Gastrocnemius medialis (tissue), 4 donors: Measurements from ENCODE around the gene SIL1.

Experiments used
- POLR2A ChIP-seq, 2 donors: fragments of 450-650 bp; IDR thresholded peaks; one replicate each; pipeline ENCODE4 v1.6.1; 2017; ENCODE audit warnings: antibody characterized with exemption in 2 of 2, mild to moderate bottlenecking in 2 of 2, moderate library complexity in 2 of 2
- TF ChIP-seq, protein P1 (sequence below), 5 experiments: fragments of 450-650 bp in 3 of 5; fragments of 200-600 bp in 2 of 5; sonication (generic) in 2 of 5; IDR thresholded peaks in 4 of 5; conservative IDR thresholded peaks in 1 of 5; 1 replicate in 4 of 5; 2 replicates in 1 of 5; pipeline ENCODE4 v1.5.1; 2016 to 2019; ENCODE audit warnings: antibody characterized with exemption in 5 of 5, mild to moderate bottlenecking in 3 of 5, moderate library complexity in 3 of 5

DNA sequence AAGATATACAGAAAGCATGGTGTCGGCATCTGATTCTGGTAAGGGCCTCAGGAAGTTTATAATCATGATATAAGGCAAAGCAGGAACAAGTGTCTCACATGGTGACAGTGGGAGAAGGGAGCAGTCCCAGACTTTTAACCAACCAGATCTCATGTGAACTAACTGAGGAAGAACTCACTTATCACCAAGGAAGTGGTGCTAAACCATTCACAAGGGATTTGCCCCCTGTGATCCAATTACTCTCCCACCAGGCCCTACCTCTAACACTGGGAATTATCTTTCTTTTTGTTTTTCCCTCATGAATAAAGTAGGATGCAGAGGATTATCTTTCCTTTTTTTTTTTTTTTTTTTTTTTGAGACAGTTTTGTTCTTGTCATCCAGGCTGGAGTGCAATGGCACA lies 199.6 kb downstream of the SIL1 start:
- TF ChIP-seq, protein P1, sequence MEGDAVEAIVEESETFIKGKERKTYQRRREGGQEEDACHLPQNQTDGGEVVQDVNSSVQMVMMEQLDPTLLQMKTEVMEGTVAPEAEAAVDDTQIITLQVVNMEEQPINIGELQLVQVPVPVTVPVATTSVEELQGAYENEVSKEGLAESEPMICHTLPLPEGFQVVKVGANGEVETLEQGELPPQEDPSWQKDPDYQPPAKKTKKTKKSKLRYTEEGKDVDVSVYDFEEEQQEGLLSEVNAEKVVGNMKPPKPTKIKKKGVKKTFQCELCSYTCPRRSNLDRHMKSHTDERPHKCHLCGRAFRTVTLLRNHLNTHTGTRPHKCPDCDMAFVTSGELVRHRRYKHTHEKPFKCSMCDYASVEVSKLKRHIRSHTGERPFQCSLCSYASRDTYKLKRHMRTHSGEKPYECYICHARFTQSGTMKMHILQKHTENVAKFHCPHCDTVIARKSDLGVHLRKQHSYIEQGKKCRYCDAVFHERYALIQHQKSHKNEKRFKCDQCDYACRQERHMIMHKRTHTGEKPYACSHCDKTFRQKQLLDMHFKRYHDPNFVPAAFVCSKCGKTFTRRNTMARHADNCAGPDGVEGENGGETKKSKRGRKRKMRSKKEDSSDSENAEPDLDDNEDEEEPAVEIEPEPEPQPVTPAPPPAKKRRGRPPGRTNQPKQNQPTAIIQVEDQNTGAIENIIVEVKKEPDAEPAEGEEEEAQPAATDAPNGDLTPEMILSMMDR (IDR thresholded peaks at IDR 0.05 in 4 of 5, conservative IDR thresholded peaks at IDR 0.05 in 1 of 5): no peak
- TF ChIP-seq POLR2A (IDR thresholded peaks at IDR 0.05): no peak
